Jurkat, Clone E6-1 (cell line): ENCODE results near the gene SLC25A18.

Source experiments
- DNase-seq: peaks from one replicate; pipeline ENCODE4 v3.0.0-alpha.2; 2011; ENCODE audit warnings: low read depth, low spot score
- H3K4me3 ChIP-seq: 2 replicates; pipeline ENCODE4 v1.5.1; 2011; ENCODE audit warnings: mild to moderate bottlenecking, low read length, control low read depth, moderate library complexity

SLC25A18 gene

DNA sequence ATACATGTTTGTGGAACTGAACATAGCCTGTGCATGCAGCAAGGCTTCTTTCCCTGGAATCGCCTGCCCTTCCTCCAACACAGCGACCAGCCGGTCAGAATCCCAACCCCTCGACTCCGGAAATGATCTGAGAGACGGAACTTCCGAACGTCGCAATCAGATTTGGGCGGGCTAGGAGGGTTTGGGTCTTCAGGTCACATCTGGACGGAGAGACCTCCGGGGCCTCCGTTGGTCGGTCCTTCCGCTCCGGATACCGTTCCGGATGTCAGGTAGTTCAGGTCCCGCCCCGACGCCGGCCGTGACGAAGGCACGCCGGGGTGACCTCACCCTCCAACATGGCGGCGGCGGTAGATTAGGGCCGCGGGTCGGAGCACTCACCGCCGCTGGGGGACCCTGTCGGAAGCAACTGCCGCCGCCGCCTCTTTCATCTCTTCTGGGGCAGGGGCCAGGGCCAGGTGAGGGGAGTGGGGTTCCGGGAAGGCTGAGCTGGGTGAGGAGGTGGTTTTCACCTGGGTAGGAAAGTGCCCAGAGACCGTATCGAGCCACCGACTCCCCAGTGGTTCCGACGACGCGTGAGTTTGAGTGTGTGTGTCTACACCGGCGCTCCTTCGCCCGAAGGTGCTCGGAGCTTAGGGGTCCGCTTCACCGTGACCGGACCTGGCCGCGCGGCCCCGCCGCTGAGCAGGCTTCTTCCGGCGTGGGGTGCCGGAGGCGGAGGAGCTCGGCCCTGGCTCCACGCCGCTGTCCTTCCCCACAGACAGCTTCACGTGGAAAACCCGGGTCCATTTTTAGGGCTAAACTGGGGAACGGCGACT, 75.3 kb downstream of the SLC25A18 start, which contains the start of gene BCL2L13:
BCL2L13 (plus strand) TSS at position 326 of the 815 bp plus-strand sequence. CDS start 16,955 bp downstream, outside the sequence.
- DNase-seq, result peak; percentile 80
- peak within 1 kb of the TSS; percentile 93 for H3K4me3 ChIP-seq

GRCh38 chr22:17639247-17639741, 76.0 kb downstream of the SLC25A18 start:
- DNase-seq, result no peak

More at GRCh38 chr22:17639247-17639741, 76.0 kb downstream of the SLC25A18 start:
- H3K4me3 ChIP-seq, result peak overlapping the region; percentile 93
